ENCODE measurements around the gene METTL2A. TPM values are rescaled to one million over a fixed set of nuclear protein-coding genes. Genes with fewer than 3 reads are reported as not detected.
"Not testable (repeated sequence)": the region's sequence is repeated elsewhere in the genome, so short reads cannot be mapped to it uniquely, and the experiment has no call there.

The METTL2A gene
- total RNA-seq, 1 experiment from 2014 or later = 38.7 TPM

- H2AFZ ChIP-seq (ENCODE audit: low read length); H3K9ac ChIP-seq (ENCODE audit: low read length); H3K4me3 ChIP-seq (ENCODE audit: low read length); H3K9me3 ChIP-seq (ENCODE audit: low read length); H3K27me3 ChIP-seq (ENCODE audit: low read length); BruUV-seq (replicated peaks); ATAC-seq; H3K27ac ChIP-seq (ENCODE audit: low read length); POLR2A ChIA-PET (ENCODE audit: unreplicated experiment); H3K4me1 ChIP-seq (ENCODE audit: insufficient read depth, low read length); intact Hi-C loops (cut with micrococcal nuclease); H3K36me3 ChIP-seq (ENCODE audit: low read depth, low read length); CTCF ChIA-PET; DNase-seq; H3K9me2 ChIP-seq (replicated peaks; ENCODE audit: low read length); H3K4me2 ChIP-seq (ENCODE audit: low read length); H4K20me1 ChIP-seq (ENCODE audit: low read length); H3F3A ChIP-seq (ENCODE audit: low read length, unreplicated experiment); H3K79me2 ChIP-seq (ENCODE audit: low read length): not testable (repeated sequence)
Observed at GRCh38 chr17:62454111-62454510, 30.4 kb downstream of the METTL2A start.

GRCh38 chr17:62456016-62456415 lies 32.3 kb downstream of the METTL2A start:
- no peak for DNase-seq
- H3K36me3 ChIP-seq (ENCODE audit: low read depth, low read length) = no peaks in the 10 kb centered on the region
- TF ChIP-seq EZH2phosphoT487 (IDR thresholded peaks at IDR 0.05; ENCODE audit: borderline replicate concordance, low read length) = no peak
- no peak for TF ChIP-seq EZH2 (IDR thresholded peaks at IDR 0.05; ENCODE audit: low read length, unreplicated experiment)
- TF ChIP-seq CTCF (conservative IDR thresholded peaks at IDR 0.05; ENCODE audit: low read depth, low read length) = no peak
- H3K27me3 ChIP-seq (ENCODE audit: low read length) = no peaks in the 10 kb centered on the region
- H3K9me2 ChIP-seq (replicated peaks; ENCODE audit: low read length) = no peaks in the 10 kb centered on the region
- no peak overlapping the region for H3K4me2 ChIP-seq (ENCODE audit: low read length)
- H4K20me1 ChIP-seq (ENCODE audit: low read length) = no peaks in the 10 kb centered on the region
- no peak overlapping the region for H3K4me3 ChIP-seq (ENCODE audit: low read length)
- H3K79me2 ChIP-seq (ENCODE audit: low read length) = no peaks in the 10 kb centered on the region
- no peak overlapping the region for H3K27ac ChIP-seq (ENCODE audit: low read length)
- ChIA-PET POLR2A (ENCODE audit: unreplicated experiment) (no interaction called here), CTCF (no interaction called here)
- H3K4me1 ChIP-seq (ENCODE audit: insufficient read depth, low read length) = no peaks in the 10 kb centered on the region
- BruUV-seq (replicated peaks) = no TSS peak
- H2AFZ ChIP-seq (ENCODE audit: low read length) = no peak overlapping the region
- no peaks in the 10 kb centered on the region for H3K9me3 ChIP-seq (ENCODE audit: low read length)
- intact Hi-C loops (cut with micrococcal nuclease) = no loop called here
- no peak for ATAC-seq
- H3K9ac ChIP-seq (ENCODE audit: low read length) = no peak overlapping the region
- H3F3A ChIP-seq (ENCODE audit: low read length, unreplicated experiment) = no peaks in the 10 kb centered on the region

GRCh38 chr17:62458483-62458882 lies 34.8 kb downstream of the METTL2A start:
- H3K4me1 ChIP-seq (ENCODE audit: insufficient read depth, low read length); intact Hi-C loops (cut with micrococcal nuclease); H4K20me1 ChIP-seq (ENCODE audit: low read length); H3K9ac ChIP-seq (ENCODE audit: low read length); DNase-seq; ATAC-seq; H3K79me2 ChIP-seq (ENCODE audit: low read length); CTCF ChIA-PET; H3K36me3 ChIP-seq (ENCODE audit: low read depth, low read length); H3F3A ChIP-seq (ENCODE audit: low read length, unreplicated experiment); H3K9me3 ChIP-seq (ENCODE audit: low read length); H3K4me3 ChIP-seq (ENCODE audit: low read length); H3K9me2 ChIP-seq (replicated peaks; ENCODE audit: low read length); H3K4me2 ChIP-seq (ENCODE audit: low read length); BruUV-seq (replicated peaks); H3K27me3 ChIP-seq (ENCODE audit: low read length); H2AFZ ChIP-seq (ENCODE audit: low read length); H3K27ac ChIP-seq (ENCODE audit: low read length): not testable (repeated sequence)
- POLR2A ChIA-PET (ENCODE audit: unreplicated experiment) = interaction anchor here (0.6 kb wide), 1 partner anchor 1715 kb away, joined by 3 read pairs; no protein-coding TSS in a partner anchor

- H3K9me2 ChIP-seq (replicated peaks; ENCODE audit: low read length); H3K9ac ChIP-seq (ENCODE audit: low read length); CTCF ChIA-PET; H3K4me2 ChIP-seq (ENCODE audit: low read length); ATAC-seq; H4K20me1 ChIP-seq (ENCODE audit: low read length); H3K36me3 ChIP-seq (ENCODE audit: low read depth, low read length); H3K27ac ChIP-seq (ENCODE audit: low read length); H3K4me3 ChIP-seq (ENCODE audit: low read length); H2AFZ ChIP-seq (ENCODE audit: low read length); BruUV-seq (replicated peaks); H3K4me1 ChIP-seq (ENCODE audit: insufficient read depth, low read length); H3F3A ChIP-seq (ENCODE audit: low read length, unreplicated experiment); H3K27me3 ChIP-seq (ENCODE audit: low read length); POLR2A ChIA-PET (ENCODE audit: unreplicated experiment); H3K9me3 ChIP-seq (ENCODE audit: low read length); H3K79me2 ChIP-seq (ENCODE audit: low read length); intact Hi-C loops (cut with micrococcal nuclease); DNase-seq: not testable (repeated sequence)
Observed at GRCh38 chr17:62464422-62464821, 40.7 kb downstream of the METTL2A start.

- H3F3A ChIP-seq (ENCODE audit: low read length, unreplicated experiment); H3K36me3 ChIP-seq (ENCODE audit: low read depth, low read length); H3K9ac ChIP-seq (ENCODE audit: low read length); H3K9me3 ChIP-seq (ENCODE audit: low read length); CTCF ChIA-PET; H3K4me3 ChIP-seq (ENCODE audit: low read length); BruUV-seq (replicated peaks); H3K9me2 ChIP-seq (replicated peaks; ENCODE audit: low read length); H4K20me1 ChIP-seq (ENCODE audit: low read length); H3K4me2 ChIP-seq (ENCODE audit: low read length); H3K4me1 ChIP-seq (ENCODE audit: insufficient read depth, low read length); DNase-seq; ATAC-seq; intact Hi-C loops (cut with micrococcal nuclease); H2AFZ ChIP-seq (ENCODE audit: low read length); H3K27ac ChIP-seq (ENCODE audit: low read length); H3K79me2 ChIP-seq (ENCODE audit: low read length); H3K27me3 ChIP-seq (ENCODE audit: low read length): not testable (repeated sequence)
- POLR2A ChIA-PET (ENCODE audit: unreplicated experiment) = interaction anchor here (0.6 kb wide), 1 partner anchor 566 kb away, joined by 8 read pairs; no protein-coding TSS in a partner anchor
Observed at GRCh38 chr17:62465271-62465670, 41.6 kb downstream of the METTL2A start.

- H3K4me2 ChIP-seq (ENCODE audit: low read length); H2AFZ ChIP-seq (ENCODE audit: low read length); H3K4me3 ChIP-seq (ENCODE audit: low read length); POLR2A ChIA-PET (ENCODE audit: unreplicated experiment); H4K20me1 ChIP-seq (ENCODE audit: low read length); H3K4me1 ChIP-seq (ENCODE audit: insufficient read depth, low read length); H3K9me2 ChIP-seq (replicated peaks; ENCODE audit: low read length); H3K79me2 ChIP-seq (ENCODE audit: low read length); CTCF ChIA-PET; H3F3A ChIP-seq (ENCODE audit: low read length, unreplicated experiment); H3K9me3 ChIP-seq (ENCODE audit: low read length); H3K9ac ChIP-seq (ENCODE audit: low read length); H3K36me3 ChIP-seq (ENCODE audit: low read depth, low read length); BruUV-seq (replicated peaks); H3K27me3 ChIP-seq (ENCODE audit: low read length); H3K27ac ChIP-seq (ENCODE audit: low read length): not testable (repeated sequence)
- DNase-seq (peak; percentile 96), ATAC-seq (peak; percentile 86)
- intact Hi-C loops (cut with micrococcal nuclease) = loop anchor here (5.0 kb wide), 1 partner anchor 49 kb away; the partner anchor contains the start of gene METTL2A
Observed at GRCh38 chr17:62470666-62471379, 47.1 kb downstream of the METTL2A start.
